ENCODE results near the gene STAG3. TPM values are rescaled to one million over a fixed set of nuclear protein-coding genes. Genes with fewer than 3 reads are reported as not detected.

The STAG3 gene
- total and polyA plus RNA-seq, 2 donors (not counting 3 experiments of a cell fraction or from before 2014, with no cell fraction given) = 0.29 to 1.4 TPM

DNA sequence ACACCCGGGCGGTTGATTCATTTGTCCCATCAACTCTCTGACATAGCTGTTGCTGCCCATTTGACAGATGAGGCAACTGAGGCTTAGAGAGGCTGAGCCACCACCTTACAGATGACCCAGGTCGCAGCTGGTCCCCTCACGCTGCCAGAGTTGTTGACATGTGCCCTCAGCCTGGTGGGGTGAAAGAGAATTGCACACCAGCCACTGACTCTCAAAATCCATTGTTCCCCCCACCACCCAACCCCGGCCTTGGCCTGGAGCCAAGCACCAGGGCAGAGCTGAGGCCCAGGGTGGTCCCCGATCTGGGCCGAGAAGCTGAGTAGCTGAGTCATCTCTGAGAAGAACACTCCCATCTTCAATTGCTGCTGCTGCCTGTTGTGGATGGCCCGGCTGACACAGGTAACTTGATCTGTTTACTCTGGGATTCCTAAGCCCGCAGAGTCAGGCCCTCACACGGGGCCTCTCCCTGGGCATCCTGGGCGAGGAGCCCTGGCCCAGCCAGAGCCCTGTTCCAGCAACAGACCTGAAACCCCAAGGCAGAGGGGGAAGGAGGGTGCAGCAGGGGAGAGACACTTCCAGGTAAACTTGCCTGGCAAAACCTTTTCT is 69.5 kb downstream of the STAG3 start:
- ChIA-PET POLR2A (no interaction called here), CTCF (no interaction called here)
- intact Hi-C loops (cut with micrococcal nuclease) (no loop called here), dilution Hi-C loops (cut with MboI; ENCODE audit: extremely low pct_ligation_motif_present, low sequenced_read_pairs) (no loop called here)
- FAIRE-seq = no peak
- Histone ChIP-seq H2AFZ (ENCODE audit: low read depth, low read length) (no peak overlapping the region), H3K79me2 (ENCODE audit: control insufficient read depth, insufficient read depth, low read length) (no peaks in the 10 kb centered on the region), H3K4me3 (replicated peaks in 1 of 3; ENCODE audit: insufficient read depth in 1 of 3, low read depth in 1 of 3, low read length in 3 of 3) (no peak overlapping the region), H3K27me3 (ENCODE audit: control insufficient read depth in 2 of 2, insufficient read depth in 2 of 2, low read length in 2 of 2) (no peaks in the 10 kb centered on the region), H3K9me1 (replicated peaks; ENCODE audit: control insufficient read depth, extremely low read depth, insufficient read depth, low read length) (no peaks in the 10 kb centered on the region), H3K9me3 (replicated peaks; ENCODE audit: control insufficient read depth, insufficient read depth, low read length) (no peaks in the 10 kb centered on the region), H3K27ac (ENCODE audit: insufficient read depth, low read depth, low read length) (no peak overlapping the region), H3K4me2 (ENCODE audit: insufficient read depth, low read length) (no peak overlapping the region), H4K20me1 (replicated peaks; ENCODE audit: control insufficient read depth, extremely low read depth, insufficient read depth, low read length) (no peaks in the 10 kb centered on the region), H3K4me1 (ENCODE audit: control insufficient read depth, extremely low read depth, insufficient read depth, low read length) (no peaks in the 10 kb centered on the region), H3K36me3 (ENCODE audit: control insufficient read depth in 2 of 2, extremely low read depth in 1 of 2, insufficient read depth in 2 of 2, low read length in 2 of 2) (no peaks in the 10 kb centered on the region), H3K9ac (replicated peaks; ENCODE audit: extremely low read depth, insufficient read depth, low read length) (no peak overlapping the region)
- TF ChIP-seq CTCF (IDR thresholded peaks at IDR 0.05; ENCODE audit: extremely low read depth in 1 of 2, insufficient read depth in 1 of 2, low read depth in 1 of 2, low read length in 2 of 2) (no peak), POLR2A (IDR thresholded peaks at IDR 0.05; ENCODE audit: low read depth, low read length) (no peak), MAX (IDR thresholded peaks at IDR 0.05; ENCODE audit: insufficient read depth, insufficient read length) (no peak), GATA2 (IDR thresholded peaks at IDR 0.05; ENCODE audit: insufficient read depth, insufficient read length, low read depth, low read length) (no peak), EZH2 (IDR thresholded peaks at IDR 0.05; ENCODE audit: borderline replicate concordance, low read depth, low read length, severe bottlenecking) (no peak), FOS (IDR thresholded peaks at IDR 0.05; ENCODE audit: borderline replicate concordance, insufficient read depth, low read length) (no peak), MYC (IDR thresholded peaks at IDR 0.05; ENCODE audit: low read depth, low read length) (no peak), JUN (IDR thresholded peaks at IDR 0.05; ENCODE audit: borderline replicate concordance, insufficient read depth, insufficient read length, low read depth) (no peak), POLR2AphosphoS5 (IDR thresholded peaks at IDR 0.05; ENCODE audit: insufficient read depth, low read depth, low read length) (no peak)
- BruUV-seq (replicated peaks) = no TSS peak
- peak; percentile 3 for DNase-seq (ENCODE audit: low read depth, low spot score)

All from endothelial cell of umbilical vein (primary cell).